Activated CD4-positive, alpha-beta T cell treated with anti-CD3 and anti-CD28 coated beads for 24 hours (primary cell): ENCODE data around the gene PHLPP2.
A peak's percentile ranks its signal among the peaks of the same experiment; 100 is the strongest.
"Not testable (repeated sequence)": the region's sequence is repeated elsewhere in the genome, so short reads cannot be mapped to it uniquely, and the experiment has no call there.

Experiments
- DNase-seq, 2 donors: peaks; one replicate each; pipeline ENCODE4 v3.0.0-alpha.2; 2020; ENCODE audit warnings: low read depth in 2 of 2

PHLPP2 gene

GRCh38 chr16:71622088-71622487 is 102.4 kb downstream of the PHLPP2 start:
- DNase-seq: no peak

- no peak for DNase-seq
Measured at GRCh38 chr16:71618429-71618828, 106.1 kb downstream of the PHLPP2 start.

GRCh38 chr16:71614956-71615355 is 109.5 kb downstream of the PHLPP2 start:
- DNase-seq: not testable (repeated sequence)

DNA sequence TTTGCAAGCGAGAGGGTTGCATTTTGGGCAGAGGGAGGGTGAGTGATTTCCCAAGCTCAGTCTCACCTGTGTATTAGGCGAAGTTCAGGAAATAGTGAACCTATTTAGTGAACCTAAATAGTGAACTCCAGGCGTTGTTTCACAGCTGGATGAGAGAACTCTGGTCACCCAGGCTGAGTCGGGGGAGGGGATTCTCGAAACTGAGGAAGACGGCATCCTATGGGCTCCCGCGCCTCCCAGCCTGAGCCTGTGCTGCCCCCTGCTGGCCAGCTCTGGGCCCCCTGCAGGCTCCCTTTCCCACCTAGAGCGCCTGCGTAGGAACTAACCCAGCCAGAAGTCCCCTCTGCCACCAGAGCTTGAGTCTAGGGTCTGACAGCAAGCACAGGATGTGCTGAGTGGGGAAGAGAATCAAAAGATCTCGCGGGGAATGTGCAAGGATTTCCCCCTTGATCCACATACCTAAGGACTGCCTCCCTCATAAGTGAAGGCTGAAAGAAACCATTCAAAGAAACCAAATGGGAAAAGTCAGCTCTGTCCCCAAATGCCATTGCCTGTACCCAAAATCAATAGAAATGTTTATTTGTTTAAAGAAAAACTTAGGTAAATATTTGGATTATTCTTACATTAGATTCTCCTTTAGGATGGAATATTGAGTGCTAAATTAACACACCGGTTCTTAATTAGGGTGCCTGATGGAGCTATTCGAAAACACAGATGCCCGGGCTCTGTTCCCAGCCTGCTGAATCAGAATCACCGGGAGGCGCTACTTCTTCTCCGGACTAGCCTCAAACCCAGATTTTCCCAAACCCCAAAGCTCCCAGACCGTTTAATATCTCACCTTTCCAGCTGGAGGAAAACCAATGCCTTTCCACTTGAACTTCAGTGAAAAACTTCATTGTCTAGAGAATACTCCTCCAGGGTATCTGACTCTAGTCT is 113.3 kb downstream of the PHLPP2 start:
- DNase-seq: peak; percentile 74 to 76

GRCh38 chr16:71610447-71610846 is 114.1 kb downstream of the PHLPP2 start:
- no peak for DNase-seq

DNA sequence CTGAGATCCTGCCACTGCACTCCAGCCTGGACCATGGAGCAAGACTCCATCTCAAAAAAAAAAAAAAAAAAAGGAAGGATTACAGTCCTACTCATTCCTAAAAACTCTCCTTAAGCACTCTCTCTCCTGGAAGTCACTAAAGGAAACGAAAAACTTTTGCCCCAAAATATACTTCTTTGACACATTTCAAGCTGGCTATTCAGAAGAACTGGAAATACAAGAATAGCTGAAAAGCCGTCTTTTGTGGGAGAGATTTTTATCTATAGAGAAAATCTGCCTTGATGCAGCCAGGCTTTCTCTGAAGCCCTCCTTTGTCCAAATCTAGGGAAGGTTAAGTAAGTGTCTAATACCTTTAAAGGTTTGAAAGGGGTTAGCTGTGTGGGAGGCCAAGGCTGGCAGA is 115.4 kb downstream of the PHLPP2 start:
- DNase-seq: no peak

- DNase-seq: no peak
Measured at GRCh38 chr16:71600822-71601221, 123.7 kb downstream of the PHLPP2 start.

DNA sequence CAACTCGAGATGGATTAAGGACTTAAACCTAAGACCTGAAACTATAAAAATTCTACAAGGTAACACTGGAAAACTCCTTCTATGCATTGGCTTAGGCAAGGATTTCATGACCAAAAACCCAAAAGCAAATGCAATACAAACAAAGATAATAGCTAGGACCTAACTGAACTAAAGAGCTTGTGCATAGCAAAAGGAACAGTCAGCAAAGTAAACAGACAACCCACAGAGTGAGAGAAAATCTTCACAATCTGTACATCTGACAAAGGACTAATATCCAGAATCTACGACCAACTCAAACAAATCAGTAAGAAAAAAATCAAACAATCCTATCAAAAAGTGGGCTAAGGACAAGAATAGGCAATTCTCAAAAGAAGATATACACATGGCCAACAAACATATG is 126.1 kb downstream of the PHLPP2 start:
- not testable (repeated sequence) for DNase-seq

DNA sequence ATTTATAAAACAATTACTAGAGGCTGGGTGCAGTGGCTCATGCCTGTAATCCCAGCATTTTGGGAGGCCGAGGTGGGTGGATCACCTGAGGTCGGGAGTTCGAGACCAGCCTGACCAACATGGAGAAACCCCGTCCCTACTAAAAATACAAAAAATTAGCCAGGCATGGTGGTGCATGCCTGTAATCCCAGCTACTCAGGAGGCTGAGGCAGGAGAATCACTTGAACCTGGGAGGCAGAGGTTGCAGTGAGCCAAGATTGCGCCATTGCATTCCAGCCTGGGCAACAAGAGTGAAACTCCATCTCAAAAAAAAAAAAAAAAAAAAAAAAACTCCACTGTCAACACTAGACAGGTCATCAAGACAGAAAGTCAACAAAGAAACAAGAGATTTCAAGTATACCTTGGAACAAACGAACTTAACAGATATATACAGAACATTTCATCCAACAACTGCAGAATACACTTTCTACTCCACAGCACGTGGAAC is 129.1 kb downstream of the PHLPP2 start:
- DNase-seq: not testable (repeated sequence)
